ENCODE data around the gene WDR11. TPM values are rescaled to one million over a fixed set of nuclear protein-coding genes. Genes with fewer than 3 reads are reported as not detected.

WDR11 gene
- total RNA-seq, 1 experiment from 2014 or later: 48.7 TPM

DNA sequence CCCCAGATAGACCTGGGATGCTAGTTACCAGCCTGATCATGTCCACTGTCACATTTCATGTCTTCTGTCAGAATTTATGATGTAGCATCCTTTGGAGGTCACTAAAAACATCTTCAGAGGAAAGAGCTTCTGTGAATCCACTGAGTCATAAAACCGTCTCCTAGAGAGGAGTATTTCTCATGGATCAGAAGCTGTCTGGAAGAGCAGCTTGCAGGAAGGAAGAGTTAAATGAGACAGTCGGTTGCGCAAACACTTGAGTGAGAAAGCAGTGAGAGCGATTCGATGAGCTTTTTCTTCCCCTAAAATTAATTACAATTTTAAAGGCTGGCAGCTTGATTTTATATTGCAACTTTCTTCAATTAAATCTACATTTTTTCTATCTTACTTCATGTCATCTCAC lies 47.2 kb upstream of the WDR11 start:
- H3K27me3 ChIP-seq (ENCODE audit: insufficient read depth, low read length): no peaks in the 10 kb centered on the region
- H3K9ac ChIP-seq (ENCODE audit: extremely low read depth, insufficient read length, low read length): no peak overlapping the region
- Mint-ChIP-seq H3K36me3 (ENCODE audit: insufficient read depth in 1 of 3, low read depth in 3 of 3) (no peaks in the 10 kb centered on the region; a peak in 1 of 7 replicates), H3K4me3 (no peak overlapping the region), H3K9me3 (peaks cover 0 to 2% of the 10 kb centered on the region in 2 experiments; a peak in 1 of 5 replicates), H3K27ac (no peak overlapping the region), H3K27me3 (ENCODE audit: low read depth) (no peaks in the 10 kb centered on the region), H3K4me1 (peaks cover 48 to 53% of the 10 kb centered on the region in 2 experiments)
- H4K20me1 ChIP-seq (ENCODE audit: control insufficient read depth, insufficient read depth, insufficient read length): no peaks in the 10 kb centered on the region
- H3K4me2 ChIP-seq (ENCODE audit: insufficient read depth, insufficient read length, low read length): no peak overlapping the region
- no peaks in the 10 kb centered on the region for H3K79me2 ChIP-seq (ENCODE audit: insufficient read depth, low read length)
- no peak overlapping the region for H2BK120ac ChIP-seq (ENCODE audit: low read depth, low read length, poor library complexity, severe bottlenecking)
- H2BK15ac ChIP-seq (ENCODE audit: low read depth, low read length): no peak overlapping the region
- H2BK12ac ChIP-seq (ENCODE audit: insufficient read length, low read depth, low read length): no peak overlapping the region
- no peak overlapping the region for H2AFZ ChIP-seq (ENCODE audit: low read length)
- no peak overlapping the region for H3K27ac ChIP-seq (ENCODE audit: insufficient read length, low read depth, low read length)
- H3K14ac ChIP-seq (ENCODE audit: insufficient read depth, low read length): no peak overlapping the region
- no peak overlapping the region for H3K4ac ChIP-seq (ENCODE audit: low read depth, low read length)
- H3K23ac ChIP-seq (ENCODE audit: insufficient read length, low read depth, low read length): no peak overlapping the region
- H3K23me2 ChIP-seq (ENCODE audit: insufficient read length, low read depth, low read length, poor library complexity, severe bottlenecking): no peaks in the 10 kb centered on the region
- H3K56ac ChIP-seq (ENCODE audit: insufficient read length, low read depth, low read length): no peak overlapping the region
- no peaks in the 10 kb centered on the region for H3K79me1 ChIP-seq (ENCODE audit: insufficient read depth, low read depth, low read length, poor library complexity, severe bottlenecking)
- no peak overlapping the region for H4K8ac ChIP-seq (replicated peaks; ENCODE audit: insufficient read length, low read depth, low read length)
- TF ChIP-seq, protein P1, sequence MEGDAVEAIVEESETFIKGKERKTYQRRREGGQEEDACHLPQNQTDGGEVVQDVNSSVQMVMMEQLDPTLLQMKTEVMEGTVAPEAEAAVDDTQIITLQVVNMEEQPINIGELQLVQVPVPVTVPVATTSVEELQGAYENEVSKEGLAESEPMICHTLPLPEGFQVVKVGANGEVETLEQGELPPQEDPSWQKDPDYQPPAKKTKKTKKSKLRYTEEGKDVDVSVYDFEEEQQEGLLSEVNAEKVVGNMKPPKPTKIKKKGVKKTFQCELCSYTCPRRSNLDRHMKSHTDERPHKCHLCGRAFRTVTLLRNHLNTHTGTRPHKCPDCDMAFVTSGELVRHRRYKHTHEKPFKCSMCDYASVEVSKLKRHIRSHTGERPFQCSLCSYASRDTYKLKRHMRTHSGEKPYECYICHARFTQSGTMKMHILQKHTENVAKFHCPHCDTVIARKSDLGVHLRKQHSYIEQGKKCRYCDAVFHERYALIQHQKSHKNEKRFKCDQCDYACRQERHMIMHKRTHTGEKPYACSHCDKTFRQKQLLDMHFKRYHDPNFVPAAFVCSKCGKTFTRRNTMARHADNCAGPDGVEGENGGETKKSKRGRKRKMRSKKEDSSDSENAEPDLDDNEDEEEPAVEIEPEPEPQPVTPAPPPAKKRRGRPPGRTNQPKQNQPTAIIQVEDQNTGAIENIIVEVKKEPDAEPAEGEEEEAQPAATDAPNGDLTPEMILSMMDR (conservative IDR thresholded peaks at IDR 0.05): no peak
- no CpG with 5 or more reads among the region's 5 CpGs for WGBS (ENCODE audit: extremely low coverage, insufficient read length, low lambda C conversion rate)
- H3K18ac ChIP-seq (ENCODE audit: insufficient read length, low read depth, low read length): no peak overlapping the region
- H4K91ac ChIP-seq (ENCODE audit: insufficient read length, low read depth, low read length): no peak overlapping the region
- no peak overlapping the region for H2BK20ac ChIP-seq (ENCODE audit: low read depth, low read length, poor library complexity, severe bottlenecking)
- no peak for DNase-seq
- H2BK5ac ChIP-seq (ENCODE audit: insufficient read length, low read length): no peak overlapping the region
- no peak overlapping the region for H3T11ph ChIP-seq (ENCODE audit: low read length)
- no peak overlapping the region for H2AK5ac ChIP-seq (ENCODE audit: insufficient read length, low read length)
- H3K9me3 ChIP-seq (ENCODE audit: control insufficient read depth, low read depth, low read length): no peaks in the 10 kb centered on the region
- no peak overlapping the region for H4K5ac ChIP-seq (ENCODE audit: insufficient read length, low read depth, low read length)
- H3K4me1 ChIP-seq (ENCODE audit: insufficient read depth, low read length): peaks cover 6% of the 10 kb centered on the region; the same call in 1 of the 2 replicates
